HG03066 (cell line): Measurements from ENCODE around the gene CARD6.
"Not testable (repeated sequence)": the region's sequence is repeated elsewhere in the genome, so short reads cannot be mapped to it uniquely, and the experiment has no call there.

Experiments
- ATAC-seq: cut with Tn5 transposase; IDR thresholded peaks from one replicate; pipeline ENCODE4 v1.9.1; 2021; ENCODE audit warnings: low read depth; ENCODE audit not compliant: unreplicated experiment

Gene CARD6

GRCh38 chr5:40841068-40841805 is at the start of gene CARD6:
TSS of gene CARD6 (plus strand) at chr5:40841367. CDS start at chr5:40841383, 16 bp downstream.
- peak; percentile 48 for ATAC-seq

- ATAC-seq: no peak
Observed at GRCh38 chr5:40791715-40792139, 49.4 kb upstream of the CARD6 start.

- not testable (repeated sequence) for ATAC-seq
Observed at GRCh38 chr5:40792691-40793090, 48.5 kb upstream of the CARD6 start.

- ATAC-seq: not testable (repeated sequence)
Observed at GRCh38 chr5:40794340-40794739, 46.8 kb upstream of the CARD6 start.

GRCh38 chr5:40794877-40795276 is 46.3 kb upstream of the CARD6 start:
- not testable (repeated sequence) for ATAC-seq

- no peak for ATAC-seq
Observed at GRCh38 chr5:40796487-40796889, 44.7 kb upstream of the CARD6 start.

- ATAC-seq: peak; percentile 32
Observed at GRCh38 chr5:40797273-40798011, 43.7 kb upstream of the CARD6 start.

GRCh38 chr5:40798012-40798800 is 43.0 kb upstream of the CARD6 start, which contains the start of gene PRKAA1:
TSS of gene PRKAA1 (minus strand) at chr5:40798374. CDS start at chr5:40798189, 185 bp downstream.
- ATAC-seq: peak; percentile 92

GRCh38 chr5:40798801-40799210 is 42.4 kb upstream of the CARD6 start:
- no peak for ATAC-seq

GRCh38 chr5:40799258-40799657 is 41.9 kb upstream of the CARD6 start:
- ATAC-seq: no peak

GRCh38 chr5:40801771-40802562 is 39.2 kb upstream of the CARD6 start:
- no peak for ATAC-seq

GRCh38 chr5:40812125-40812524 is 29.0 kb upstream of the CARD6 start:
- ATAC-seq: no peak

- ATAC-seq: no peak
Observed at GRCh38 chr5:40813698-40814281, 27.4 kb upstream of the CARD6 start.

- no peak for ATAC-seq
Observed at GRCh38 chr5:40823459-40823858, 17.7 kb upstream of the CARD6 start.

GRCh38 chr5:40825461-40826043 is 15.6 kb upstream of the CARD6 start:
- ATAC-seq: not testable (repeated sequence)

GRCh38 chr5:40826489-40827187 is 14.5 kb upstream of the CARD6 start:
- ATAC-seq: no peak

GRCh38 chr5:40827188-40827977 is 13.8 kb upstream of the CARD6 start:
- no peak for ATAC-seq

- no peak for ATAC-seq
Observed at GRCh38 chr5:40828021-40828631, 13.0 kb upstream of the CARD6 start.
